HG03139 (cell line): ENCODE data around the gene GREB1L.

Experiments
- ATAC-seq: cut with Tn5 transposase; IDR thresholded peaks from one replicate; pipeline ENCODE4 v1.9.1; 2021; ENCODE audit not compliant: unreplicated experiment

The GREB1L gene

GRCh38 chr18:21444465-21445212 is 202.6 kb downstream of the GREB1L start:
- ATAC-seq = no peak

- no peak for ATAC-seq
These were observed 206.3 kb downstream of the GREB1L start for GRCh38 chr18:21448299-21448698.

- ATAC-seq = no peak
These were observed 207.6 kb downstream of the GREB1L start for GRCh38 chr18:21449367-21450290.

- no peak for ATAC-seq
These were observed 208.5 kb downstream of the GREB1L start for GRCh38 chr18:21450503-21450902.

GRCh38 chr18:21450913-21451312 is 208.9 kb downstream of the GREB1L start:
- ATAC-seq = no peak

GRCh38 chr18:21451851-21452250 is 209.8 kb downstream of the GREB1L start:
- no peak for ATAC-seq

- no peak for ATAC-seq
These were observed 210.3 kb downstream of the GREB1L start for GRCh38 chr18:21452276-21452780.

GRCh38 chr18:21452796-21453510 is 210.9 kb downstream of the GREB1L start:
- no peak for ATAC-seq

- no peak for ATAC-seq
These were observed 211.5 kb downstream of the GREB1L start for GRCh38 chr18:21453511-21453901.

GRCh38 chr18:21454725-21455124 is 212.7 kb downstream of the GREB1L start:
- ATAC-seq = no peak

- no peak for ATAC-seq
These were observed 214.6 kb downstream of the GREB1L start for GRCh38 chr18:21456428-21457178.

- no peak for ATAC-seq
These were observed 215.1 kb downstream of the GREB1L start for GRCh38 chr18:21457179-21457535.

- ATAC-seq = no peak
These were observed 216.3 kb downstream of the GREB1L start for GRCh38 chr18:21458310-21458709.

- no peak for ATAC-seq
These were observed 216.8 kb downstream of the GREB1L start for GRCh38 chr18:21458788-21459187.

- ATAC-seq = no peak
These were observed 217.8 kb downstream of the GREB1L start for GRCh38 chr18:21459706-21460286.

GRCh38 chr18:21461460-21461859 is 219.4 kb downstream of the GREB1L start:
- ATAC-seq = no peak

GRCh38 chr18:21463718-21464117 is 221.7 kb downstream of the GREB1L start:
- ATAC-seq = no peak

GRCh38 chr18:21468514-21469164 is 226.6 kb downstream of the GREB1L start:
- no peak for ATAC-seq

- ATAC-seq = no peak
These were observed 230.7 kb downstream of the GREB1L start for GRCh38 chr18:21472741-21473140.

- no peak for ATAC-seq
These were observed 232.6 kb downstream of the GREB1L start for GRCh38 chr18:21474621-21475020.
